ENCODE results near the gene BAIAP3.

DNA sequence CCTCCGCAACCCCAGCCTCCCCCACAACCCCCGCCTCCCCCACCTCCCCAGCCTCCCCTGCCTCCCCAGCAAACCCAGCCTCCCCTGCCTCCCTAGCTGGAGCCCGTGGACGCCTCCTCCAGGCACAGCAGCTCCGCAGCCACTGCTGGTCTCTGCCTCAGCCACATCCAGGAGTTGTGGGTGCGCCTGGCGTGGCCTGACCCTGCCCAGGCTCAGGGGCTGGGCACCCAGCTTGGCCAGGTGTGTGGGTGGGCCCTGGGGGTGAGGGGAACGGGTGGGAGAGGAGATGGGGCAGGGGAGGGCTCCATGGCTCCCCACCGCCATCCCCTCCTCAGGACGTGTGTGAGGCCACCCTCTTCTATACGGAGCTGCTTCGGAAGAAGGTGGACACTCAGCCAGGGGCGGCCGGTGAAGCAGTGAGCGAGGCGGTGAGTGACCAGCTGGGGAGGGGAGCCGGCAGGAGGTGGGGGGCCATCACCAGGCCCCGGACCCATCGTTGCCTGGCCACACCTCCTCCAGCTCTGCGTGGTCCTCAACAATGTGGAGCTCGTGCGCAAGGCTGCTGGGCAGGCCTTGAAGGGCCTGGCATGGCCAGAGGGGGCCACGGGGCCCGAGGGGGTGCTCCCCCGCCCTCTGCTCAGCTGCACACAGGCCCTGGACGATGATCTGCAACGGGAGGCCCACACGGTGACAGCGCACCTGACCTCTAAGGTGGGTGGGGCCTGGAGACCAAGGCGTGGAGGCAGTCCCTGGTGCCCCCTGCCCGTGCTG, 12.4 kb downstream of the BAIAP3 start:
- TF ChIP-seq, protein P1, sequence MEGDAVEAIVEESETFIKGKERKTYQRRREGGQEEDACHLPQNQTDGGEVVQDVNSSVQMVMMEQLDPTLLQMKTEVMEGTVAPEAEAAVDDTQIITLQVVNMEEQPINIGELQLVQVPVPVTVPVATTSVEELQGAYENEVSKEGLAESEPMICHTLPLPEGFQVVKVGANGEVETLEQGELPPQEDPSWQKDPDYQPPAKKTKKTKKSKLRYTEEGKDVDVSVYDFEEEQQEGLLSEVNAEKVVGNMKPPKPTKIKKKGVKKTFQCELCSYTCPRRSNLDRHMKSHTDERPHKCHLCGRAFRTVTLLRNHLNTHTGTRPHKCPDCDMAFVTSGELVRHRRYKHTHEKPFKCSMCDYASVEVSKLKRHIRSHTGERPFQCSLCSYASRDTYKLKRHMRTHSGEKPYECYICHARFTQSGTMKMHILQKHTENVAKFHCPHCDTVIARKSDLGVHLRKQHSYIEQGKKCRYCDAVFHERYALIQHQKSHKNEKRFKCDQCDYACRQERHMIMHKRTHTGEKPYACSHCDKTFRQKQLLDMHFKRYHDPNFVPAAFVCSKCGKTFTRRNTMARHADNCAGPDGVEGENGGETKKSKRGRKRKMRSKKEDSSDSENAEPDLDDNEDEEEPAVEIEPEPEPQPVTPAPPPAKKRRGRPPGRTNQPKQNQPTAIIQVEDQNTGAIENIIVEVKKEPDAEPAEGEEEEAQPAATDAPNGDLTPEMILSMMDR (IDR thresholded peaks at IDR 0.05), result no peak
- TF ChIP-seq POLR2A (IDR thresholded peaks at IDR 0.05), result no peak
